Breast epithelium (tissue), 3 donors: ENCODE data around the gene TOB1.

Source experiments
- CTCF ChIP-seq, 3 donors: fragments of 450-650 bp; IDR thresholded peaks; one replicate each; pipeline ENCODE4 v1.5.1; 2016 to 2017; ENCODE audit warnings: antibody characterized with exemption in 3 of 3, mild to moderate bottlenecking in 3 of 3, moderate library complexity in 3 of 3
- POLR2A ChIP-seq: fragments of 450-650 bp; IDR thresholded peaks from one replicate; pipeline ENCODE4 v1.6.1; 2016; ENCODE audit warnings: antibody characterized with exemption, mild to moderate bottlenecking, moderate library complexity
- POLR2AphosphoS5 ChIP-seq, 3 donors: sonication (generic); formaldehyde crosslinking; IDR thresholded peaks; one replicate each; pipeline ENCODE4 v1.6.1; 2017; ENCODE audit warnings: antibody characterized with exemption in 3 of 3

- TF ChIP-seq CTCF (IDR thresholded peaks at IDR 0.05), result no peak
- no peak for TF ChIP-seq POLR2A
- no peak for TF ChIP-seq POLR2AphosphoS5 (IDR thresholded peaks at IDR 0.05)
Observed at GRCh38 chr17:50864747-50865059, 1.5 kb downstream of the TOB1 start.
